ENCODE data around the gene LDHD. TPM values are rescaled to one million over a fixed set of nuclear protein-coding genes. Genes with fewer than 3 reads are reported as not detected.

The LDHD gene
- total and polyA plus RNA-seq, 9 of the 15 experiments (the other 6 are each of a cell fraction or from before 2014, with no cell fraction given): 0.19 to 0.86 (median 0.54) TPM; not detected in 3

GRCh38 chr16:75092777-75093176, 23.8 kb downstream of the LDHD start:
- H3K9ac ChIP-seq (ENCODE audit: insufficient read depth in 1 of 2, low read depth in 2 of 2, low read length in 2 of 2): no peak overlapping the region
- CTCF ChIA-PET (ENCODE audit: low intra/inter-chr PET ratio): no interaction called here
- no peak for FAIRE-seq
- no TSS peak for BruUV-seq (replicated peaks)
- H2AFZ ChIP-seq (ENCODE audit: low read depth, low read length): no peak overlapping the region
- H3K9me3 ChIP-seq (replicated peaks; ENCODE audit: control insufficient read depth, insufficient read depth, low read depth, low read length): no peaks in the 10 kb centered on the region
- no peaks in the 10 kb centered on the region for H3K9me1 ChIP-seq (ENCODE audit: control insufficient read depth, insufficient read depth, low read length)
- peaks cover 24% of the 10 kb centered on the region; the same call in 2 of the 3 replicates for H3K36me3 ChIP-seq (ENCODE audit: control insufficient read depth, insufficient read depth, low read length)
- no peaks in the 10 kb centered on the region for H3K27me3 ChIP-seq (ENCODE audit: control insufficient read depth in 2 of 2, insufficient read depth in 2 of 2, low read length in 2 of 2)
- intact Hi-C loops (cut with micrococcal nuclease) (no loop called here), in situ Hi-C loops (cut with MboI) (no loop called here)
- POLR2A ChIA-PET: no interaction called here
- 75% methylated on average over 7 of the region's 7 CpGs for WGBS (ENCODE audit: insufficient coverage, low coverage, missing lambda C conversion rate)
- H3K4me3 ChIP-seq: no peak overlapping the region
- H3K27ac ChIP-seq (ENCODE audit: extremely low read depth, low read depth, low read length): no peak overlapping the region
- no peak for DNase-seq (ENCODE audit: extremely low read depth in 1 of 4, low spot score in 3 of 4)
- H3K79me2 ChIP-seq (ENCODE audit: control insufficient read depth, insufficient read depth, low read length): peaks cover 41% of the 10 kb centered on the region
- H4K20me1 ChIP-seq (replicated peaks; ENCODE audit: control insufficient read depth, insufficient read depth, low read length): no peaks in the 10 kb centered on the region; the same call in 1 of the 2 replicates
- peaks cover 12 to 27% of the 10 kb centered on the region in 2 experiments for H3K4me1 ChIP-seq (replicated peaks in 1 of 2; ENCODE audit: control insufficient read depth in 2 of 2, insufficient read depth in 2 of 2, low read length in 2 of 2)
- no peak overlapping the region for H3K4me2 ChIP-seq (ENCODE audit: insufficient read depth, low read length)
- no peak for ATAC-seq
- TF ChIP-seq ZNF699 (CRISPR knock-in tag; IDR thresholded peaks at IDR 0.05; ENCODE audit: insufficient replicate concordance) (no peak), TAF7 (tag; IDR thresholded peaks at IDR 0.05) (no peak), NELFE (IDR thresholded peaks at IDR 0.05; ENCODE audit: insufficient read depth, insufficient read length) (no peak), TAF15 (IDR thresholded peaks at IDR 0.05; ENCODE audit: low read depth, low read length) (no peak), ZNF639 (CRISPR knock-in tag; conservative IDR thresholded peaks at IDR 0.05 in 1 of 2, IDR thresholded peaks at IDR 0.05 in 1 of 2) (no peak), CXXC5 (CRISPR knock-in tag; IDR thresholded peaks at IDR 0.05) (no peak), GABPB2 (CRISPR knock-in tag; conservative IDR thresholded peaks at IDR 0.05) (no peak), TSHZ1 (CRISPR knock-in tag; IDR thresholded peaks at IDR 0.05) (no peak), ZNF830 (CRISPR knock-in tag; IDR thresholded peaks at IDR 0.05) (no peak), MXI1 (IDR thresholded peaks at IDR 0.05; ENCODE audit: low read depth, low read length) (no peak), FOXA3 (CRISPR knock-in tag; conservative IDR thresholded peaks at IDR 0.05 in 1 of 2, IDR thresholded peaks at IDR 0.05 in 1 of 2) (no peak), HNRNPK (IDR thresholded peaks at IDR 0.05; ENCODE audit: low read depth, low read length, poor library complexity, severe bottlenecking) (no peak), STAT5A (IDR thresholded peaks at IDR 0.05; ENCODE audit: borderline replicate concordance, low read length) (no peak), ZNF431 (CRISPR knock-in tag; IDR thresholded peaks at IDR 0.05) (no peak), TAF9B (IDR thresholded peaks at IDR 0.05; ENCODE audit: partially characterized antibody) (no peak), GATA2 (CRISPR knock-in tag; IDR thresholded peaks at IDR 0.05) (no peak), EZH2 (IDR thresholded peaks at IDR 0.05; ENCODE audit: borderline replicate concordance, low read depth, low read length) (no peak), CREBBP (IDR thresholded peaks at IDR 0.05; ENCODE audit: low read depth, low read length) (no peak), POLR2B (IDR thresholded peaks at IDR 0.05; ENCODE audit: low read depth, partially characterized antibody) (no peak)
